ENCODE data around the gene MYORG. TPM values are rescaled to one million over a fixed set of nuclear protein-coding genes. Genes with fewer than 3 reads are reported as not detected.
A peak's percentile ranks its signal among the peaks of the same experiment; 100 is the strongest.
"Not testable (repeated sequence)": the region's sequence is repeated elsewhere in the genome, so short reads cannot be mapped to it uniquely, and the experiment has no call there.

The MYORG gene
- total RNA-seq, 1 donor from 2014 or later = 2.6 TPM

- not testable (repeated sequence) for DNase-seq
Measured at GRCh38 chr9:34368796-34369195, 7.9 kb downstream of the MYORG start.

GRCh38 chr9:34367751-34368410 is 8.8 kb downstream of the MYORG start:
- DNase-seq = not testable (repeated sequence)

- no peak for DNase-seq
Measured at GRCh38 chr9:34366365-34366764, 10.3 kb downstream of the MYORG start.

GRCh38 chr9:34365282-34365681 is 11.4 kb downstream of the MYORG start:
- DNase-seq = no peak

- DNase-seq = peak; percentile 56
Measured at GRCh38 chr9:34363619-34364351, 12.9 kb downstream of the MYORG start.

DNA sequence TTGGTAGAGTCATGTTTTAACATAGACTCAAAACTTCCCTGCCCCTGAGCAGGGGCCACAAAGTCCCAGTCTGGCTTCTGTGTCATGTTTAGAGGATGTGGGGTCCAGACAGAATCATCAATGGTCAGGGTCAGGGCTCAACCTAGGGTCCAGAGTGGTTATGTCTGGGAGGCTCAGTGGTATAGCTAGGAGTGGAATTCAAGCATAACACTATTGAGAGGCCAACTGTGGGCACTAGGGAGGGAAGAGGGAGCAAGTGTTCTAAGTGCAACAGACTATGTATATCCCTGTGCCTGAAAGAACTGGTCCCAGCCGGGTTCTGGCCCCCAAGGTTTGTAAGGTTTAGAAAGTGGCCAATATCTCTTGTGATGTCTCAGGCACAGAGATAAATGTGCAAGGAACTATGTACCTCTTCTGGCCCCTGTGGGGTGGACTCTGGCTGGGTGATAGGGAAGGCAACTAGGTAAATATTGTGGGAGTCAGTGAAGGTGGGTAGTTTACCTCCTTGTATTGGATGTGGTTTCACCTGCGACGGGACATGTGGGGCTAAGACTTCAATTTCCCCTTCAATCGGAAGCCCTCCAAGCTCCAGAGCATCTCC is 14.0 kb downstream of the MYORG start:
- no peak for DNase-seq

DNA sequence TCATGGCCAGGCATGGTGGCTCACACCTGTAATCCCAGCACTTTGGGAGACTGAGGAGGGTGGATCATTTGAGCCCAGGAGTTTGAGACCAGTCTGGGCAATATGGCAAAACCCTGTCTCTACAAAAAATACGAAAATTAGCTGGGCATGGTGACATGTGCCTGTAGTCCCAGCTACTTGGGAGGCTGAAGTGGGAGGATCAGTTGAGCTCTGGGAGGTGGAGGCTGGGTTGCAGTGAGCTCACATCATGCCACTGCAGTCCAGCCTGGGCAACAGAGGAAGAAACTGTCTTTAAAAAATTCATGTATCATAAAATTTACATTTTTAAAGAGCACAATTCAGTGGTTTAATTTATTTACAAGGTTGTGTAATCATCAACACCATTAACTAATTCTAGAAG is 23.7 kb downstream of the MYORG start:
- not testable (repeated sequence) for DNase-seq

GRCh38 chr9:34352122-34352652 is 24.5 kb downstream of the MYORG start:
- not testable (repeated sequence) for DNase-seq

DNA sequence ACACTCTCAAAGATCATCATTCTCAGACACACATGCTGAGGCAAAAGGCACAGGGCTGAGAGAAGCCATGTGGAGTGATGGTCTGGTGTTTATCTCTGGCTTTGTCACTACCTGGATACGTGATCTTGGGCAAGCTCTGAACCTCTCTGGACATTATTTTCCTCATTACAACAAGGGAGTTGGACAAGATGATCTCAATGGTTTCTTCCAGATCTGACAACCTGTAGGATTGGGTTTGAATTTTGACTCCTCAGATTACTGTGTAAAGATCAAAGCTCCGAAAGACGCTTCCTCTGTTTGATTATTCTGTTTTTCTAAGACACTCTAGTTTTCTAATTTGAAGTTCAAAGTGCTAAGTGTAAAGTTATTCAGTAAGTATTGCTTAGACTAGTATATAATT is 27.4 kb downstream of the MYORG start:
- DNase-seq = no peak

DNA sequence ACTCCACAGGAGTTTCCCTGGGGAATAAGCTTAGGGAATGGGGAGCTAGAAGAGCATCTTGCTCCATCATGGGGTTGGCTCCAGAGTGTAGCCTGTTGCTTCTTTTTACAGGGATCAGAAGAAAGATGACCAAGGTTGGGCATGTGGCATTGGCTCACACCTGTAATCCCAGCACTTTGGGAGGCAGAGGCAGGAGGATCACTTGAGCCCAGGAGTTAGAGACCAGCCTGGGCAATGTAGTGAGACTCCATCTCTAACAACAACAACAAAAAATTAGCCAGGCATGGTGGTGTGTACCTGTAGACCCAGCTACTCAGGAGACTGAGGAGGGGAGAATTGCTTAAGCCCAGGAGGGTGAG is 28.9 kb downstream of the MYORG start:
- DNase-seq = no peak

- DNase-seq = no peak
Measured at GRCh38 chr9:34346873-34347799, 29.6 kb downstream of the MYORG start.

DNA sequence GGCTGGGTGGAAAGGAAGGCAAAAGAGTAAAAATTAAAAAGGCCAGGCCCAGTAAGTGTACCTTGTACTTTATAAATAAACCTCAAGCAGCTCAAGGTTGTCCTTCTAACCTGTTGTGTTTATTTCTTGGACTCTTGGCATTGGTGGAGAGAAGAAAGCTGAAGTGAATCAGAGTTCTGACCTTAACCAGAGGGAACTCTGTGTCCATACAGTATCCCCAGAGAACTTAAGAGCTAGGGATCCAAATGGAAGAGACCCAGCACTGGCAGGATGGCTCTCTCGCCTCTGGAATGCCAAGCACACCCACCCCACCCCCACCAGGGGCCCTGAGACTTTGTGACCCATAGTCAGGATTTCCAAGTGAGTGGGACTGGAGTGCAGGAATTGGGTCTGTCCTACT is 33.1 kb downstream of the MYORG start:
- DNase-seq = no peak

DNA sequence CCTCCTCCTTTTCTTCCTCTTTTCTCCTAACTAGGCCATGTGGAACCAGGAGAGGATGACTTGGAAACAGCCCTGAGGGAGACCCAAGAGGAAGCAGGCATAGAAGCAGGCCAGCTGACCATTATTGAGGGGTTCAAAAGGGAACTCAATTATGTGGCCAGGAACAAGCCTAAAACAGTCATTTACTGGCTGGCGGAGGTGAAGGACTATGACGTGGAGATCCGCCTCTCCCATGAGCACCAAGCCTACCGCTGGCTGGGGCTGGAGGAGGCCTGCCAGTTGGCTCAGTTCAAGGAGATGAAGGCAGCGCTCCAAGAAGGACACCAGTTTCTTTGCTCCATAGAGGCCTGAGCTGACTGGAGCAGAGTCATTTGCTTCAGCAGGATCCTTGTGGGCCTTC is 33.6 kb downstream of the MYORG start:
- DNase-seq = no peak

GRCh38 chr9:34341659-34342295 is 34.9 kb downstream of the MYORG start:
- DNase-seq = no peak

DNA sequence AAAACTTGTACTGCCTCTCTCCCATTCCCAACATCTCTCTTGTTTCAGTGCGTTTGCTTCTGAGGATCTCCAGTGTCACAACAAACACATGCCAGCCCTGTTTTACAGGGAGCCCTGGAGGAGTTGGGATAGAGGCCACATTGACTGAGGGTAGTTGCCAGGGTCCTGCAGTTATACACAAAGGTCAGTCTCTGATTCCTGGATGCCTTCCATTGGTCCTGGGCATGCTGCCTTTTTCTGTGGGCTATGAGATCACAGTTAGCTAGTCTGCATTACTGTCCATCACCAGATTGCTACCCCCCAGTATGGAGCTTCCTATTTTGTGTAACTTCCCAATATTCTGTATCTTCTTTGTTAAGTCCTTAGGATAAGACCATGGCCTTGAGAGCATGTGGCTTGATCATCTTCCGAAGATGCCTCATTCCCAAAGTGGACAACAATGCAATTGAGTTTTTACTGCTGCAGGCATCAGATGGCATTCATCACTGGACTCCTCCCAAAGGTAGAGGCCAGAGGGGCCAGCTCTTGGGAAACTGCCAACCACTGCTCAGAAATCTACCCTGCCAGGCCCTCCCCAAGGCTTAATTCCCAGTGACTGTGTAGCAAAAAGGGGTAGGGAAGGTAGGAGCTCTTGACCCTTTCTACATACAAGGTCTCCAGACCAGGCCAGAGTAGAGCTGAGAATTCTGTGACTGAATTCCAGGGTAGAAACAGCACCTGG is 37.9 kb downstream of the MYORG start:
- DNase-seq = no peak

DNA sequence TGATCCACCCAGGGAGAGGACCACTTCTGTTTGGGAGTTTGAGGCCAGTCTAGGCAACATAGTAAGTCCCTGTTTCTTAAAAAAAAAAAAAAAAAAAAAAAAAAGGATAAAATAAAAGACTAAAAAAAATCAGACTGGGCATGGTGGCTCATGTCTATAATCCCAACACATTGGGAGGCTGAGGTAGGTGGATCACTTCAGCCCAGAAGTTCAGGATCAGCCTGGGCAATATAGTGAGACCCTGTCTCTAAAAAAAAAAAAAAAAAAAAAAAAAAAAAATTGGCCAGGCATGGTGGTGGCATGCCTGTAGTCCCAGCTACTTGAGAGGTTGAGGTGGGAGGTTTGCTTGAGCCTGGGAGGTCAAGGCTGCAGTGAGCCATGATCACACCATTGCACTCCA is 38.6 kb downstream of the MYORG start:
- DNase-seq = not testable (repeated sequence)

GRCh38 chr9:34337403-34337802 is 39.3 kb downstream of the MYORG start:
- DNase-seq = no peak

DNA sequence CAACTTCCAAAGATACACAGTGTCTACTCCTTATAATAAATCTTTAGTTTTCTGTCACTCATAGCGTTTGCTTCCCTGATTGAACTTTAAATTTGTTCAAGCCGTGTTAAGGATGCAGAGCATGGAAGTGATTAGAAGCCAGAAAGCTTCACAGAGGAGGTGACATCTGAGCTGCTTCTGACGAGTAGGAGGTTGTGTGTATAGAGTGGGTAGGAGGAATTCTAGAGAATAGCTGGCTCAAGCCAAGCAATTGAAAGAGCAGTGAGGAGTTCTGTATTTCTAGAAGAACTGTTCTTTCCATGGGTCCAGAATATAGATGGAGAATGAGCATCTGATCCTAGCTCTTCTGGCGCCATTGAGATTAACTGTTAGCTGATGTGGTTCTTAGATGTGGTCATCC is 41.3 kb downstream of the MYORG start:
- no peak for DNase-seq

GRCh38 chr9:34334916-34335315 is 41.8 kb downstream of the MYORG start:
- no peak for DNase-seq

DNA sequence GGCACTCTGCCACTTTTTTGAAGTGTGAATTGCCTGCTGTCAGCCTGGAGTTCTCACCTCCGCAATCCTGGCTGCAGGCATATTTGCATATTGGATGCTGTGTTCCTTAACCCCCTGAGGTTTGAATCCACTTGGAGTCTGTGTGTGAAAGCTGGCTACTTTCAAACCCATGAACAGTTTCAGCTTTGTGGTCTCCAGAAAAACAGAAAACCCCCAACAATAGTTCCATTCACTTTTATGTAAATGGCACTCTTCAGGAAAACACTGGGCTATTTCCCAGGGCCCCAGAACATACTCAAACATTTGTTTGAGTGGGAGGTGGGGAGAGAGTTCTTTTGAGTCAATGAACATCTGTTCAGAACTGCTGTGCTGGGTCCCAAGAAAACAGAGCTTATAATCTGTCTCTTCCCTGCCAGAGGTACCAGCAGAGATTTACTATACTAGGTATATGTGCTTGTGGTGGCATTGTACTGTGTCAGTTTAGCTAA is 42.3 kb downstream of the MYORG start:
- DNase-seq = no peak

DNA sequence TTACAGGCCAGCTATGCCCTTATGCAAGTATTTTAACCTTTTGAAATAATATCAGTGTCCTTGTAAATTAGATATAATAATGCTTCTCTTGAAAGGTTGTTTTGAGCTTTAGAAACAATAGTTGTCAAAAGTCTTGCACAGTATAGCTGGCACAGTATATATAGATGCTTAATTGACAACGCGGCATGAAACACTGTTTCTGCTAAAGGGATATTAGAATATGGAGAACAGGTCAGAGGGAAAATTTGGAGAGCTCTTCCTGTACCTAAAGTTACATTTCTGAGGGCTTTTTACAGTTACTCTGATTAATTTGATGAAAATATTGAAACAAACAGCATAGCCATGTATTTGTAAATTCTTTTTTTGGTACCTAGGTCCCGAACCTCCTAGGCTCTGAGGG is 42.9 kb downstream of the MYORG start:
- no peak for DNase-seq
